ENCODE measurements around the gene KDM4B. TPM values are rescaled to one million over a fixed set of nuclear protein-coding genes. Genes with fewer than 3 reads are reported as not detected.

The KDM4B gene
- total RNA-seq, 1 experiment from 2014 or later: 43.7 TPM

GRCh38 chr19:5030822-5031221, 61.9 kb downstream of the KDM4B start:
- H2BK12ac ChIP-seq (ENCODE audit: insufficient read length, low read depth, low read length): no peak overlapping the region
- no peak overlapping the region for H3K56ac ChIP-seq (ENCODE audit: insufficient read length, low read depth, low read length)
- no peak overlapping the region for H2AK5ac ChIP-seq (ENCODE audit: insufficient read length, low read length)
- H3K23me2 ChIP-seq (ENCODE audit: insufficient read length, low read depth, low read length, poor library complexity, severe bottlenecking): no peaks in the 10 kb centered on the region
- Mint-ChIP-seq H3K4me1 (peaks cover 3 to 16% of the 10 kb centered on the region in 2 experiments; a peak in 3 of 4 replicates), H3K4me3 (no peak overlapping the region), H3K36me3 (ENCODE audit: insufficient read depth in 1 of 3, low read depth in 3 of 3) (peaks cover 5 to 24% (median 18%) of the 10 kb centered on the region in 3 experiments), H3K27me3 (ENCODE audit: low read depth) (no peaks in the 10 kb centered on the region), H3K9me3 (no peaks in the 10 kb centered on the region), H3K27ac (peak overlapping the region in 1 of 3 experiments; percentile 53; a peak in 1 of 7 replicates)
- H2AFZ ChIP-seq (ENCODE audit: low read length): no peak overlapping the region
- H3K9me3 ChIP-seq (ENCODE audit: control insufficient read depth, low read depth, low read length): no peaks in the 10 kb centered on the region
- H3K23ac ChIP-seq (ENCODE audit: insufficient read length, low read depth, low read length): no peak overlapping the region
- H3K79me1 ChIP-seq (ENCODE audit: insufficient read depth, low read depth, low read length, poor library complexity, severe bottlenecking): no peaks in the 10 kb centered on the region
- no peak overlapping the region for H2BK15ac ChIP-seq (ENCODE audit: low read depth, low read length)
- H3K18ac ChIP-seq (ENCODE audit: insufficient read length, low read depth, low read length): no peak overlapping the region
- no peak overlapping the region for H2BK20ac ChIP-seq (ENCODE audit: low read depth, low read length, poor library complexity, severe bottlenecking)
- H2BK120ac ChIP-seq (ENCODE audit: low read depth, low read length, poor library complexity, severe bottlenecking): no peak overlapping the region
- no peak for TF ChIP-seq CTCF (conservative IDR thresholded peaks at IDR 0.05)
- H3K4ac ChIP-seq (ENCODE audit: low read depth, low read length): no peak overlapping the region
- no peaks in the 10 kb centered on the region for H3K79me2 ChIP-seq (ENCODE audit: insufficient read depth, low read length)
- H3K4me1 ChIP-seq (ENCODE audit: insufficient read depth, low read length): no peaks in the 10 kb centered on the region
- no peak overlapping the region for H3K4me2 ChIP-seq (ENCODE audit: insufficient read depth, insufficient read length, low read length)
- H3K27ac ChIP-seq (ENCODE audit: insufficient read length, low read depth, low read length): no peak overlapping the region
- DNase-seq: no peak
- no peak overlapping the region for H4K91ac ChIP-seq (ENCODE audit: insufficient read length, low read depth, low read length)
- no CpG with 5 or more reads among the region's 13 CpGs for WGBS (ENCODE audit: extremely low coverage, insufficient read length, low lambda C conversion rate)
- H4K5ac ChIP-seq (ENCODE audit: insufficient read length, low read depth, low read length): no peak overlapping the region
- H3T11ph ChIP-seq (ENCODE audit: low read length): no peak overlapping the region
- no peak overlapping the region for H3K14ac ChIP-seq (ENCODE audit: insufficient read depth, low read length)
- no peak overlapping the region for H3K9ac ChIP-seq (ENCODE audit: extremely low read depth, insufficient read length, low read length)
- no peaks in the 10 kb centered on the region for H4K20me1 ChIP-seq (ENCODE audit: control insufficient read depth, insufficient read depth, insufficient read length)
- H2BK5ac ChIP-seq (ENCODE audit: insufficient read length, low read length): no peak overlapping the region
- H4K8ac ChIP-seq (replicated peaks; ENCODE audit: insufficient read length, low read depth, low read length): no peak overlapping the region
- H3K27me3 ChIP-seq (ENCODE audit: insufficient read depth, low read length): no peaks in the 10 kb centered on the region
